ENCODE results near the gene SNRNP48.

- TF ChIP-seq CTCF (IDR thresholded peaks at IDR 0.05), result no peak
- no peak for TF ChIP-seq EZH2 (IDR thresholded peaks at IDR 0.05)
These were observed 59.2 kb downstream of the SNRNP48 start for GRCh38 chr6:7649037-7649810.
